ENCODE data around the gene EPHX1.

Gene EPHX1

GRCh38 chr1:225825078-225825477 is 15.2 kb downstream of the EPHX1 start:
- TF ChIP-seq FOXM1 (IDR thresholded peaks at IDR 0.05; ENCODE audit: borderline replicate concordance, low read depth): no peak
- TF ChIP-seq REST (IDR thresholded peaks at IDR 0.05; ENCODE audit: low read depth): no peak
- TF ChIP-seq NFIC (IDR thresholded peaks at IDR 0.05): no peak

- TF ChIP-seq TEAD4 (IDR thresholded peaks at IDR 0.05): no peak
- TF ChIP-seq EP300 (IDR thresholded peaks at IDR 0.05; ENCODE audit: borderline replicate concordance): no peak
- TF ChIP-seq YY1 (IDR thresholded peaks at IDR 0.05; ENCODE audit: low read depth): no peak
- TF ChIP-seq REST (IDR thresholded peaks at IDR 0.05; ENCODE audit: low read depth): no peak
- TF ChIP-seq NFIC (IDR thresholded peaks at IDR 0.05): no peak
- no peak for TF ChIP-seq ZBTB7A (IDR thresholded peaks at IDR 0.05; ENCODE audit: low read depth)
- TF ChIP-seq TAF1 (IDR thresholded peaks at IDR 0.05; ENCODE audit: low read depth): no peak
- no peak for TF ChIP-seq FOXM1 (IDR thresholded peaks at IDR 0.05; ENCODE audit: borderline replicate concordance, low read depth)
- TF ChIP-seq USF1 (IDR thresholded peaks at IDR 0.05): no peak
- TF ChIP-seq CEBPB (IDR thresholded peaks at IDR 0.05): no peak
- no peak for TF ChIP-seq TCF12 (IDR thresholded peaks at IDR 0.05; ENCODE audit: low read depth)
Measured at GRCh38 chr1:225825607-225826007, 15.7 kb downstream of the EPHX1 start.

GRCh38 chr1:225827076-225827475 is 17.2 kb downstream of the EPHX1 start:
- TF ChIP-seq FOXM1 (IDR thresholded peaks at IDR 0.05; ENCODE audit: borderline replicate concordance, low read depth) (no peak), CEBPB (IDR thresholded peaks at IDR 0.05) (no peak), YY1 (IDR thresholded peaks at IDR 0.05; ENCODE audit: low read depth) (no peak), MAX (IDR thresholded peaks at IDR 0.05) (no peak), EP300 (IDR thresholded peaks at IDR 0.05; ENCODE audit: borderline replicate concordance) (no peak), TEAD4 (IDR thresholded peaks at IDR 0.05) (no peak), TAF1 (IDR thresholded peaks at IDR 0.05; ENCODE audit: low read depth) (no peak), EGR1 (IDR thresholded peaks at IDR 0.05) (no peak), TCF12 (IDR thresholded peaks at IDR 0.05; ENCODE audit: low read depth) (no peak), ZBTB7A (IDR thresholded peaks at IDR 0.05; ENCODE audit: low read depth) (no peak), NFIC (IDR thresholded peaks at IDR 0.05) (no peak), USF1 (IDR thresholded peaks at IDR 0.05) (no peak), REST (IDR thresholded peaks at IDR 0.05; ENCODE audit: low read depth) (no peak), CREB1 (IDR thresholded peaks at IDR 0.05; ENCODE audit: low read depth) (no peak), RAD21 (IDR thresholded peaks at IDR 0.05; ENCODE audit: low read depth) (no peak)

- no peak for TF ChIP-seq EGR1 (IDR thresholded peaks at IDR 0.05)
Measured at GRCh38 chr1:225828706-225829345, 18.9 kb downstream of the EPHX1 start.

- TF ChIP-seq USF1 (IDR thresholded peaks at IDR 0.05) (no peak), CREB1 (IDR thresholded peaks at IDR 0.05; ENCODE audit: low read depth) (no peak), FOXM1 (IDR thresholded peaks at IDR 0.05; ENCODE audit: borderline replicate concordance, low read depth) (no peak), MAX (IDR thresholded peaks at IDR 0.05) (no peak), RAD21 (IDR thresholded peaks at IDR 0.05; ENCODE audit: low read depth) (no peak), EP300 (IDR thresholded peaks at IDR 0.05; ENCODE audit: borderline replicate concordance) (no peak), NFIC (IDR thresholded peaks at IDR 0.05) (no peak), TAF1 (IDR thresholded peaks at IDR 0.05; ENCODE audit: low read depth) (no peak), TCF12 (IDR thresholded peaks at IDR 0.05; ENCODE audit: low read depth) (no peak), TEAD4 (IDR thresholded peaks at IDR 0.05) (no peak), REST (IDR thresholded peaks at IDR 0.05; ENCODE audit: low read depth) (no peak), CEBPB (IDR thresholded peaks at IDR 0.05) (no peak), EGR1 (IDR thresholded peaks at IDR 0.05) (no peak), YY1 (IDR thresholded peaks at IDR 0.05; ENCODE audit: low read depth) (no peak), ZBTB7A (IDR thresholded peaks at IDR 0.05; ENCODE audit: low read depth) (no peak)
Measured at GRCh38 chr1:225830841-225831240, 20.9 kb downstream of the EPHX1 start.
